ENCODE data around the gene LENEP.
A peak's percentile ranks its signal among the peaks of the same experiment; 100 is the strongest.

LENEP gene

DNA sequence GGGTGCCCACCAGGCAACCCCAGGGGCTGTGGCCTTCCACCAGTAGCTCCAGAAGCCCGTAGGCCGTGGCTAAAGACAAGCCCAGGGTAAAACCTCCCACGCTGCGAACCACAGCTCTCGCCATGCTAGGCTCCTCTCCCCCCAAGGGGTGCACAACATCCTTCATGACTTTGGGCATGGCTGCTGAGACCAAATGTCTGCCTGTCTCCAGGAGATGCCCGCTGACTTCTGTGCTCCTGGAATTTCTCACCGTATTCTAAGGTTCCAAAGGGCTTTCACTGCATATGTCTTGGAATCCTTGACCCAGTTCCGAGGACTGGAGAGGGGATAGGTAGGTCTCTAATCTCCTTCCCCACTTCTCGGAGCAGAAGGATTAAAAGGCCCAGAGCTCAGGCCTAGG, 40.1 kb downstream of the LENEP start, which contains the start of the genes DCST1 and DCST2:
TSS of gene DCST1 (plus strand) at position 301 of the 400 bp plus-strand sequence. CDS start 213 bp downstream, outside the sequence.
TSS of gene DCST2 (minus strand) at position 258 of the 400 bp plus-strand sequence. CDS start at position 178, 80 bp downstream.
- Mint-ChIP-seq H3K4me1 (no peaks in the 10 kb centered on the region), H3K9me3 (no peaks in the 10 kb centered on the region), H3K27ac (peak within 1 kb of the TSS in 1 of 2 donors; percentile 64), H3K27me3 (peaks cover 24% of the 10 kb centered on the region), H3K4me3 (no peak within 1 kb of the TSS)
- no peak for ATAC-seq
- DNase-seq: no peak

DNA sequence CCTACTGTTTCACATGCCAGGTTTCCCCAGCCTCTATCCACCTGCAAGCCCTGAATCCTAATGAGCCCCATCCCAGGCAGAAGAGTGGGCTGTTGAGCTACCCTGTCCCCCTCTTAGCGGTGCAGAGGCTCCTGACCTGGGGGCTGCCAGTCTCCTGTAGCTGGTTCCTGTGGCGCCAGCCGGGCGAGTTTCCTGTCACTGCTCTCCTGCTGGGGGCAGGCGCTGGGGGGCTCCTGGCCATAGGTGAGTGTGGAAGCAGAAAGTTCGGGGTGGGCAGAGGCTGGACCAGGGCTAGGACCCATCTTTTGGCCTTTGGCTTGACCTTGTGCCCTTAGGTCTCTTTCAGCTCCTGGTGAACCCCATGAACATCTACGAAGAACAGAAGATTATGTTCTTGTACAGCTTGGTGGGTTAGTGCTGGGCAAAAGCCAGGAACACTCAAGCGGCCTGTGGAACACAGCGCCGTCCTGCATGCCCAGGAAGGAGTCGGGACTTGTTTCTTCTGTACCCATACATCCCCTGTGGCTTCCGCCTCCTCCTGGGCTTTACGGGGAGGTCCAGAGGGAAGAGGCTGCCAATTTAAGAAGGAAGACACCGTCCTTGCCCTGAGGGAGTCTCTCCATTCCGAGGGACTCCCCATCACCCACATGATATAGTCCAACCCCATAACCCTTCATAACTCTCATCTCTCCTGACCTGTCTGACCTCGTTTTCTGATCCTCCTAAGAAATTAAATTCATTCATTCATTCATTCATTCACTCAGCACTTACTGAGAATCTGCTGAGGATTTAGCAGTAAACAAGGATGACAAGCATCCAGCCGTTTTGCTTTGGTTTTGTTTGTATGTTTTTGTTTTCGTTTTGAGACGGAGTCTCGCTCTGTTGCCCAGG, 41.2 kb downstream of the LENEP start:
- DNase-seq (no peak), ATAC-seq (no peak)
- no peak overlapping the region for H3K4me3 Mint-ChIP-seq
- H3K27me3 Mint-ChIP-seq: peaks cover 33% of the 10 kb centered on the region
- no peak overlapping the region for H3K27ac Mint-ChIP-seq
- H3K4me1 Mint-ChIP-seq: no peaks in the 10 kb centered on the region
- no peaks in the 10 kb centered on the region for H3K9me3 Mint-ChIP-seq

DNA sequence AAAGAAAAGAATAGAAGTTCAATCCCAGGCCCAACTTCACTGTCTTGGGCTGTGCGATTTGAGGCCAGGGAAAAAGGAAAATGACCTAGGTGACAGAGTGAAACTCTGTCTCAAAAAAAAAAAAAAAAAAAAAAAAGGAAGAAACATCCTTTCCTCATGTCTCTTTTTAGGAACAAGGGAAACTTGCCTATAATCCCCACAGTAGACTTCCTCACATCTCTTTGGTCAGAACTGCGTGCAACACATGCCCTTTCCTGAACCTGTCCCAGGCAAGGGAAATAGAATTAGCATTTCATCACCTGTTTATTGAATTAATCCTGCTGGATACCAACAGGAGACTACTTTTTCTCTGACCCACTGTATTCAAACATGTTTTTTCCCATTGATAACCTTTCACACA, 42.5 kb downstream of the LENEP start:
- no peak for ATAC-seq
- H3K27ac Mint-ChIP-seq: no peak overlapping the region

DNA sequence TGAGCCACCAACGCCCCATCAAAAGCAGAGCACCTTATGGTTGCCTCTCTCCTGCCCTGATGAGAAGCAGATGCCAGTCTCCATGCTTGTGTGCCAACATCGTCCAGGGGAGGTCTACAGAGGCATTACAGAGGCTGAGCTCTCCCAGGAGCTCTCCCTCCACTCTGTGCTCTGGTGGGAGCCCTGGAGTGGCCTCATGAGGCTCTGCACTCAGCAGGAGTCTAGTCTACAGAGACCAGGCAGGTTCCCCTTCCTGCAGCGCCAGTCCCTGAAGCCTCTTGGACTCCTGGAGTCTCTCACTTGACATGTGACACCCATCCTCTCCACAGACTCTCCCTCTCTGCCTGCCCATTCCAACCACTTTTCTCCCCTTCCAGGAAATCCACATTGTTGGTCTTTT, 43.7 kb downstream of the LENEP start:
- Mint-ChIP-seq H3K4me1 (no peaks in the 10 kb centered on the region), H3K27me3 (peaks cover 33% of the 10 kb centered on the region), H3K4me3 (no peak overlapping the region), H3K27ac (no peak overlapping the region), H3K9me3 (no peaks in the 10 kb centered on the region)
- ATAC-seq (no peak), DNase-seq (no peak)

More for the DNA sequence above, 42.5 kb downstream of the LENEP start:
- H3K9me3 Mint-ChIP-seq: no peaks in the 10 kb centered on the region
- peaks cover 33% of the 10 kb centered on the region for H3K27me3 Mint-ChIP-seq
- H3K4me3 Mint-ChIP-seq: no peak overlapping the region
- no peak for DNase-seq
- no peaks in the 10 kb centered on the region for H3K4me1 Mint-ChIP-seq

DNA sequence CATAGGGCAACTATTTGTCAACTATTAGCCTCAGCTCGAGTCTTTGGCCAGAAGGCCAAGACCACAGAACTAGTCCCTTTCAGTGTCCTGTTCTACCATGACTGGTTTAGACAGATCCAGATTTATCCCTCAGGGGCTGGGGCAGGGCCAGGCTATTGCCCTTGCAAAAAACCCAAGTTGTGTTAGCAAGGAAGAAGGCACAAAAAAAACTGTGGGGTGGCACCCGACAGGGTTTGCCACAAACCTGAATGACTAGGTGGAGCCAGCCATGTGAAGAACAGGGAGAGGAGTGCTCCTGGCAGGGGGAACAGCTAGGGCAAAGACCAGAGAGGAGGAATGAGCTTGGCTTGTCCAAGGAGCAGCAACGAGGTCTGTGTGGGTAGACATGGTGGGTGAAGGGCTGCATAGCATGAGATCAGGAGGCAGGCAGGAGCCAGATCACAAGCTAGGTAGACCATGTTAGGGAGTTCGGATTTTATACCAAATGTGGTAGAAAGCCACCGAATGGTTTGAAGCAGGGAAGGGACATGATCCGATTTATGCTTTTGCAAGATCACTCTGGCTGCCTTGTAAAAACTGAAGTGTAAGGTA, 44.6 kb downstream of the LENEP start:
- DNase-seq (no peak), ATAC-seq (no peak)
- Mint-ChIP-seq H3K27ac (no peak overlapping the region), H3K9me3 (no peaks in the 10 kb centered on the region), H3K4me1 (no peaks in the 10 kb centered on the region), H3K27me3 (peaks cover 33% of the 10 kb centered on the region), H3K4me3 (no peak overlapping the region)

DNA sequence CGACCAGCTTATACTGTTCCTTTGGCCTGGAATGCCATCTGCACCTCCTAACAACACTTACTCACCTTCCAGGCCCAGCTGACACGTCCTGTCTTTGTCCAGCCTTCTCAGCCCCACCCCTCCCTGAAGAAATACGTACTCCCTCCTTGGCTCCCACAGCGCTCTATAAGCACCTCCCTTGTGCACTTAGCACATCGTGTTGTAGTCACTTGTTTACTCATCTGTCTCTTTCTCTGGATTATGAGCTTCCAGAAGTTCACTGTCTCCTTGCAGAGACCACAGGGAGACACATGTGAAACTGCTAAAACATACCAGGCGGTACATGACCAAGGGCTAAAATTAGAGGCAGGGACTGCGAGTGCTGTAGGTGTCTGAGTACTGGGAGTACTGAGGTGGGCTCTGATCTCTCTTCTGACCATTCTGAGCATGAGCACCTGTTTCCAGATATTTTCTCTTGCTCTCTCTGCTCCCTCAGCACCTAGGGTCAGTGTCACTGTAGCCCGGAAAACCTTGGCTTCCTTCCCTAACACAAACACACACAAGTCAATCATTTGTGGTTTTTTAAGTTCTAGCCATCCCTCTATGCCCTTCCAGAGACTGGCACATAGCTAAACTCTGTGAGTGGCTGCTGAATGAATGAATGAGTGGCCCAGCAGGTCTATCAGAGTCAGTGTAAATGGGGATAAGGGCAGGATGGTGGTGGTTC, 45.4 kb downstream of the LENEP start:
- no peaks in the 10 kb centered on the region for H3K9me3 Mint-ChIP-seq
- no peak overlapping the region for H3K4me3 Mint-ChIP-seq
- H3K4me1 Mint-ChIP-seq: no peaks in the 10 kb centered on the region
- H3K27me3 Mint-ChIP-seq: peaks cover 33% of the 10 kb centered on the region
- ATAC-seq (no peak), DNase-seq (no peak)
- no peak overlapping the region for H3K27ac Mint-ChIP-seq

DNA sequence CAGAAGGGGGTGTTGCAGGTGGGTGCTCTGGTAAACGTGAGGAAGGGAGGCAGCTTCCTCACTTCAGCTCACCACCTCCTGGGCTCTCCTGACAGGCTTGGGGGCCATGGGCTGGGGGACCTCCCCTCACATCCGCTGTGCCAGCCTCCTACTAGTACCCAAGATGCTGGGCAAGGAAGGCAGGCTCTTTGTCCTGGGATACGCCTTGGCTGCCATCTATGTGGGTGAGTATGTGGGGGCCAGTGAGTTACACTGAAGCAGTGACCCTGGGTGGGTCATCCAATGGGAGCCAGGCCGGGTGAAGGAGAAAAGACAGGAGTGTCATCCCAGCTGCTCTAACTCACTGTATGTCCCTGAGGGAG, 45.9 kb downstream of the LENEP start:
- DNase-seq (no peak), ATAC-seq (no peak)
- Mint-ChIP-seq H3K9me3 (no peaks in the 10 kb centered on the region), H3K27me3 (peaks cover 30% of the 10 kb centered on the region), H3K27ac (no peak overlapping the region), H3K4me3 (no peak overlapping the region), H3K4me1 (no peaks in the 10 kb centered on the region)

DNA sequence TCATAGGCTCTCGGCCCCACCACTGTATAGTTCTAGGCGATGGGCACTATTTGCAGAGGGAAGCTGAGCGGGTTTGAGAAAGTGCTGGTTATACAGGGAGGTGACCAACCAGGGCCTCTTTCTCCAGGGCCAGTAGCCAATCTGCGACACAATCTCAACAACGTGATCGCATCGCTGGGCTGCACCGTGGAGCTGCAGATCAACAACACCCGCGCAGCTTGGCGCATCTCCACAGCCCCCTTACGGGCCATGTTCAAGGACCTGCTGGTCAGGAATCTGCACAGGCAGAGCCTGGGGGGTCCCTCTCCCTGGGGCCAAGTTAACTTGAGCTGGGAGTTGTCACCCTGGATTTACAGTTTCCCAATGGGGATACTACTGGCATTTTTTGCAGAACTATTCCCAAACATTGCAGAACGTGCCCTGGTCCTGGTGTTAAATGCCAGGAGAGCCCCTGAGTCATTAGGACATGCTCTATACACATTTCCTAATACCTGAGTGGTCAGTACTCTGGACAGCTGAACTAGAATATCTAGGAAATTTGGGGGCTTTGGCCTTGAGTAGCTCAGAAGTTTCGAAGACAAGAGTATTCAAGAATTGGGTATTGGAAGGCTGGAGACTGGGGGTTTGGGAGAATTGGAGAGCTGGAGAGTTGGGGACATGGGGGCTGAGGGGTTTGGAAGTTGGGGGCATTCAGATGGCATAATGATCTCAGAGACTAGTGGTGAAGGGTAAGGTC, 47.1 kb downstream of the LENEP start:
- Mint-ChIP-seq H3K4me1 (peaks cover 12% of the 10 kb centered on the region), H3K27ac (no peak overlapping the region), H3K27me3 (peaks cover 19% of the 10 kb centered on the region), H3K4me3 (no peak overlapping the region), H3K9me3 (no peaks in the 10 kb centered on the region)
- DNase-seq (no peak), ATAC-seq (no peak)

DNA sequence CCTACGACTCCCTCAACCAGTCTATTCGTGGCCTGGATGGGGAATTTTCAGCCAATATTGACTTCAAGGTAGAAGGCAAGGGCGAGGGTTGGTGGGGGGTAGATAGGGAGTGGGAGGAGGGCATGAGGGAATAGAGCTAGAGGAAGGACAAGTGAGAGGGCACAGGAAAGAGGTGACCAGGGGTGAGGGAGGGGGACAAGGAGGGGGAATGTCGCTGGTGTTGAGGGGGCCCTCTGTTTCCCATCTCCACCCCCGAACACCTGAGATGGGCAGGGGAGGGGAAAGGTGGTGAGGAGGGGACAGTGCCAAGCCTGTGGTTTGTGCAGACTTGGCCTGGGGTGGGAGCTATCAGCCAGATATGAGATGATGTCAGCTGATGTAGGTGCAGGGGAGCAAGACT, 49.4 kb downstream of the LENEP start:
- Mint-ChIP-seq H3K9me3 (no peaks in the 10 kb centered on the region), H3K4me1 (peaks cover 15% of the 10 kb centered on the region), H3K27me3 (peaks cover 16% of the 10 kb centered on the region), H3K4me3 (no peak overlapping the region), H3K27ac (no peak overlapping the region)
- ATAC-seq (no peak), DNase-seq (no peak)

DNA sequence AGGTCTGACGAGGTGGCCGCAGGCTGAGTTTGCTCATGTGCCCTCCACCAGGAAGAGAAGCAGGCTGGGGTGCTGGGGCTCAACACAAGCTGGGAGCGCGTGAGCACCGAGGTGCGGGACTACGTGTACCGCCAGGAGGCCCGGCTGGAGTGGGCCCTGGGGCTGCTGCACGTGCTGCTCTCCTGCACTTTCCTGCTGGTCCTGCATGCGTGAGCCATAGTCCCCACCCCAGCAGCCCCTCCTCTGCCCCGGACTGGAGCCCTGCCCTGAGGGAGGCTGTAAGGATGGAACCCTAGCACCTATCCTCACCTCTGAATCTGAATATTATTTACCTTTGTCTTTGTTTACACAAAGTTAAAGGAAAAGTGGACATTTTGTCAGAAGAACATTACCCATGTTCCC, 49.9 kb downstream of the LENEP start:
- no peaks in the 10 kb centered on the region for H3K9me3 Mint-ChIP-seq
- peaks cover 11% of the 10 kb centered on the region for H3K27me3 Mint-ChIP-seq
- no peak overlapping the region for H3K4me3 Mint-ChIP-seq
- DNase-seq (no peak), ATAC-seq (no peak)
- peaks cover 15% of the 10 kb centered on the region for H3K4me1 Mint-ChIP-seq
- H3K27ac Mint-ChIP-seq: no peak overlapping the region

DNA sequence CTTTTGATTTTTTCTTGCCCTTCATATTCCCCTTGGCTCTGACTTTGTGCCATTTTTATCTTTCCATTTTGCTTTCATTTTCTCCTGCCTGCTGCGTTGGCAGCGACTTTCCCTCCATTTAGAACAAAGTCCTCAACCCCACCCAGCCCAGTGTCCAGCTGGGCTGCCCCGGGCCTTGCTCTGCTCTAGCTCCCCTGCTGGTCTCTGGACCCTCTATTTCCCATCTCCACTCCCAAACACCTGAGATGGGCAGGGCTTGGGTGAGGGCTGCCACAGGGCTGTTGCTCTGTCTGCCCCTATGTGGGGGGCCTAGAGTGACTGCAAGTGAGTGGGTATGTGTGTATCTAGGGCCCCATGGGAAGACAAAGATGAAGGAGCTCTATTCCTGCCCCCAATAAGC, 50.4 kb downstream of the LENEP start:
- Mint-ChIP-seq H3K4me3 (no peak overlapping the region), H3K9me3 (no peaks in the 10 kb centered on the region), H3K27me3 (peaks cover 6% of the 10 kb centered on the region), H3K27ac (peak overlapping the region in 1 of 2 donors; percentile 2), H3K4me1 (peaks cover 15% of the 10 kb centered on the region)
- ATAC-seq: no peak
- no peak for DNase-seq
